ENCODE results near the gene MRPL40. TPM values are rescaled to one million over a fixed set of nuclear protein-coding genes. Genes with fewer than 3 reads are reported as not detected.

MRPL40 gene
- total RNA-seq, 2 donors from 2014 or later, result 6.8 to 19.2 TPM

GRCh38 chr22:19412478-19412877 is 19.9 kb upstream of the MRPL40 start:
- no peak for ATAC-seq (ENCODE audit: insufficient number of reproducible peaks, low FRiP score, low read depth)
- no peak for TF ChIP-seq CTCF (IDR thresholded peaks at IDR 0.05)

GRCh38 chr22:19412923-19413322 is 19.4 kb upstream of the MRPL40 start:
- no peak for DNase-seq (ENCODE audit: low spot score)
- TF ChIP-seq CTCF (IDR thresholded peaks at IDR 0.05), result no peak
- no peaks in the 10 kb centered on the region for H3K9me3 ChIP-seq

More at GRCh38 chr22:19412478-19412877, 19.9 kb upstream of the MRPL40 start:
- Histone ChIP-seq H3K4me1 (ENCODE audit: control insufficient read depth in 1 of 2, low read depth in 2 of 2) (no peaks in the 10 kb centered on the region), H3K36me3 (peaks cover 17% of the 10 kb centered on the region), H3K27me3 (replicated peaks; ENCODE audit: insufficient read depth) (no peaks in the 10 kb centered on the region), H3K9me3 (no peaks in the 10 kb centered on the region), H3K27ac (no peak overlapping the region), H3K4me3 (no peak overlapping the region)
- DNase-seq (ENCODE audit: low spot score), result no peak

GRCh38 chr22:19419086-19419463 is 13.3 kb upstream of the MRPL40 start:
- Histone ChIP-seq H3K27ac (no peak overlapping the region), H3K4me1 (ENCODE audit: control insufficient read depth in 1 of 2, low read depth in 2 of 2) (peaks cover 0 to under 1% of the 10 kb centered on the region in 2 donors), H3K36me3 (no peaks in the 10 kb centered on the region), H3K4me3 (no peak overlapping the region), H3K27me3 (replicated peaks; ENCODE audit: insufficient read depth) (no peaks in the 10 kb centered on the region), H3K9me3 (no peaks in the 10 kb centered on the region)
- TF ChIP-seq CTCF (IDR thresholded peaks at IDR 0.05), result no peak
- no peak for DNase-seq (ENCODE audit: low spot score)
- no peak for ATAC-seq (ENCODE audit: insufficient number of reproducible peaks, low FRiP score, low read depth)

More at GRCh38 chr22:19412923-19413322, 19.4 kb upstream of the MRPL40 start:
- Histone ChIP-seq H3K27ac (no peak overlapping the region), H3K4me3 (no peak overlapping the region), H3K36me3 (peaks cover 12% of the 10 kb centered on the region), H3K4me1 (ENCODE audit: control insufficient read depth in 1 of 2, low read depth in 2 of 2) (no peaks in the 10 kb centered on the region), H3K27me3 (replicated peaks; ENCODE audit: insufficient read depth) (no peaks in the 10 kb centered on the region)
- no peak for ATAC-seq (ENCODE audit: insufficient number of reproducible peaks, low FRiP score, low read depth)

DNA sequence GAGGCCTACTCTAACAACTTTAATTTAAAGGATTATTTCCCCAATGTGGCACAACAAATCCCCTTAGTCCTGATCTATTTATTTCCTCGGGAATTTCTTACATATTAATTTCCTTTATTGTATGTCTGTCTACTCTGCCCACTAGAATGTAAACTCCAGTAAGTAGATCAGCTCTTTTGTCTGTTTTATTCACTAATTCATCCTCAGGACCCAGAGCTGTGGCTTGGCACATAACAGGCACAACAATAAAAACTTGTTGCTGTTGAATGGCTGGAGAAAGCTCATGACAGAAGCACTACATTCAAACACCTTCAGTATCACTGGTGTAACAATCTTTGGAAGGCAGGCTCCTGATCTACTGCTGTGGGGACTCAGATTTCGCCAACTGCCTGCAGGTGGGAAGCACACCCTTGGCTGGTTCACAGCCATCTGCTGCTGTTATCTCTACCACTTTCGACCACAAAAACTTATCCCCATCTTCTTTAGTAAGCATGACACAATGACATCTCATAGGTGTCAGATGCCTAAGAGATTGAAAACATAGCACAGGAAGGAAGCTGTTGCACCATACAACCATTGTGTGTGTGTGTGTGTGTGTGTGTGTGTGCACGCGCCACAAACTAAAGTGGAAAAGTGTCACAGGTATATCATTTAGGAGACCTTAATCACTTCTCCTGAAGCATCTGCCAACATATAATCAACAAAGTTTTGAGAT is 12.7 kb upstream of the MRPL40 start:
- H3K27ac ChIP-seq, result no peak overlapping the region
- H3K27me3 ChIP-seq (replicated peaks; ENCODE audit: insufficient read depth), result no peaks in the 10 kb centered on the region
- H3K9me3 ChIP-seq, result no peaks in the 10 kb centered on the region
- TF ChIP-seq CTCF (IDR thresholded peaks at IDR 0.05), result no peak
- H3K4me1 ChIP-seq (ENCODE audit: control insufficient read depth in 1 of 2, low read depth in 2 of 2), result peaks cover 0 to 4% of the 10 kb centered on the region in 2 donors
- H3K4me3 ChIP-seq, result no peak overlapping the region
- no peaks in the 10 kb centered on the region for H3K36me3 ChIP-seq
- DNase-seq (ENCODE audit: low spot score) (no peak), ATAC-seq (ENCODE audit: insufficient number of reproducible peaks, low FRiP score, low read depth) (no peak)

GRCh38 chr22:19420321-19420720 is 12.0 kb upstream of the MRPL40 start:
- TF ChIP-seq CTCF (IDR thresholded peaks at IDR 0.05), result no peak
- no peak for DNase-seq (ENCODE audit: low spot score)
- no peak for ATAC-seq (ENCODE audit: insufficient number of reproducible peaks, low FRiP score, low read depth)

More at GRCh38 chr22:19420321-19420720, 12.0 kb upstream of the MRPL40 start:
- no peak overlapping the region for H3K27ac ChIP-seq
- H3K4me3 ChIP-seq, result no peak overlapping the region
- H3K27me3 ChIP-seq (replicated peaks; ENCODE audit: insufficient read depth), result no peaks in the 10 kb centered on the region
- peaks cover 0 to 4% of the 10 kb centered on the region in 2 donors for H3K4me1 ChIP-seq (ENCODE audit: control insufficient read depth in 1 of 2, low read depth in 2 of 2)
- H3K36me3 ChIP-seq, result no peaks in the 10 kb centered on the region
- no peaks in the 10 kb centered on the region for H3K9me3 ChIP-seq
